Fibroblast of villous mesenchyme (primary cell): Measurements from ENCODE around the gene IGF1R. TPM values are rescaled to one million over a fixed set of nuclear protein-coding genes. Genes with fewer than 3 reads are reported as not detected.

Experiments
- DNase-seq: peaks from one replicate; pipeline ENCODE4 v3.0.0-alpha.2; 2010; ENCODE audit warnings: low read depth
- H3K4me3 ChIP-seq: 2 replicates; pipeline ENCODE4 v1.5.1; 2011; ENCODE audit warnings: low read depth, mild to moderate bottlenecking, low read length
- CTCF ChIP-seq: IDR thresholded peaks from 2 replicates; pipeline ENCODE4 v1.5.1; 2012; ENCODE audit warnings: low read depth, mild to moderate bottlenecking, low read length; ENCODE audit not compliant: insufficient read depth
- total RNA-seq: library from RNA; depleted of rRNA; stranded (reverse); fragments of >200 nt; gene quantifications from 2 replicates; pipeline ENCODE4 v1.2.3, GENCODE V29; 2012

The IGF1R gene
- total RNA-seq, 1 donor = 19.4 TPM

GRCh38 chr15:98951004-98951403, 302.7 kb downstream of the IGF1R start:
- no peak overlapping the region for H3K4me3 ChIP-seq
- DNase-seq = no peak
- no peak for TF ChIP-seq CTCF

GRCh38 chr15:98951493-98952320, 303.4 kb downstream of the IGF1R start:
- no peak for TF ChIP-seq CTCF
- H3K4me3 ChIP-seq = no peak overlapping the region
- DNase-seq = no peak

- no peak for TF ChIP-seq CTCF
- no peak for DNase-seq
- no peak overlapping the region for H3K4me3 ChIP-seq
Measured at GRCh38 chr15:98952381-98952803, 304.1 kb downstream of the IGF1R start.

GRCh38 chr15:98953000-98953787, 304.9 kb downstream of the IGF1R start:
- H3K4me3 ChIP-seq = no peak overlapping the region
- no peak for DNase-seq
- TF ChIP-seq CTCF = no peak

- H3K4me3 ChIP-seq = no peak overlapping the region
- TF ChIP-seq CTCF = no peak
- no peak for DNase-seq
Measured at GRCh38 chr15:98953968-98954367, 305.6 kb downstream of the IGF1R start.

GRCh38 chr15:98954411-98954810, 306.1 kb downstream of the IGF1R start:
- no peak overlapping the region for H3K4me3 ChIP-seq
- DNase-seq = peak; percentile 75
- TF ChIP-seq CTCF = no peak
